Measurements from ENCODE around the gene PCSK7. TPM values are rescaled to one million over a fixed set of nuclear protein-coding genes. Genes with fewer than 3 reads are reported as not detected.

PCSK7 gene
- polyA plus RNA-seq, 1 donor (not counting 4 experiments of a cell fraction or from before 2014, with no cell fraction given), result 32.9 TPM

DNA sequence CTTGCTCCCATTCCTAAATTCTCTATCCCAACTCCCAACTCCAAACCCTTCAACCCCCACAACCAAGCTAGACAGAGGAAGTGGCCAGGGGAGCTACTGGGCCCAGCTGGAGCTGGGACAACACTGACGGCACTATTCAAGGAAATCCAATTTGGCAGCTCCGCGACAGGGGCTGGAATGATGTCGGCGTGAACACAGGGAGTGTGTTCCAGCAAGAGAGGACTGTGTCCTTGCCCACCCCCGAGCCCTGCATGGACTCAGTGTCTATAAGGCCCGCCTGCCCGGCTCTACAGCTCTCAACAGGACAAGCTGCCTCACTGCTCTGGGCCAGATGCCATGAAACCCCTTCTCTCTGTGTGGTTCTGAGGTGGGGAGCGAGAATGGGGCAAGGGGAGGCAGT, 11.3 kb downstream of the PCSK7 start:
- no peak overlapping the region for H3K27ac ChIP-seq (ENCODE audit: control insufficient read depth, insufficient read depth, low read length)
- no peak overlapping the region for H3K4me2 ChIP-seq (ENCODE audit: control insufficient read depth, extremely low read depth, insufficient read depth, low read depth, low read length)
- H4K20me1 ChIP-seq (ENCODE audit: control insufficient read depth, extremely low read depth, insufficient read depth, low read length), result no peaks in the 10 kb centered on the region
- no peaks in the 10 kb centered on the region for H3K79me2 ChIP-seq (ENCODE audit: control insufficient read depth, insufficient read depth, low read length)
- dilution Hi-C loops (cut with MboI; ENCODE audit: extremely low pct_ligation_motif_present, low sequenced_read_pairs), result no loop called here
- no peak overlapping the region for H3K4me3 ChIP-seq (ENCODE audit: control insufficient read depth in 2 of 3, extremely low read depth in 1 of 3, insufficient read depth in 2 of 3, low read depth in 1 of 3, low read length in 3 of 3)
- H3K4me1 ChIP-seq (ENCODE audit: control insufficient read depth, extremely low read depth, insufficient read depth, low read length), result no peaks in the 10 kb centered on the region
- no peak for DNase-seq (ENCODE audit: low read depth, low spot score)
- peaks cover 2% of the 10 kb centered on the region for H3K9me1 ChIP-seq (ENCODE audit: control insufficient read depth, extremely low read depth, insufficient read depth, low read length)
- TF ChIP-seq, protein P1, sequence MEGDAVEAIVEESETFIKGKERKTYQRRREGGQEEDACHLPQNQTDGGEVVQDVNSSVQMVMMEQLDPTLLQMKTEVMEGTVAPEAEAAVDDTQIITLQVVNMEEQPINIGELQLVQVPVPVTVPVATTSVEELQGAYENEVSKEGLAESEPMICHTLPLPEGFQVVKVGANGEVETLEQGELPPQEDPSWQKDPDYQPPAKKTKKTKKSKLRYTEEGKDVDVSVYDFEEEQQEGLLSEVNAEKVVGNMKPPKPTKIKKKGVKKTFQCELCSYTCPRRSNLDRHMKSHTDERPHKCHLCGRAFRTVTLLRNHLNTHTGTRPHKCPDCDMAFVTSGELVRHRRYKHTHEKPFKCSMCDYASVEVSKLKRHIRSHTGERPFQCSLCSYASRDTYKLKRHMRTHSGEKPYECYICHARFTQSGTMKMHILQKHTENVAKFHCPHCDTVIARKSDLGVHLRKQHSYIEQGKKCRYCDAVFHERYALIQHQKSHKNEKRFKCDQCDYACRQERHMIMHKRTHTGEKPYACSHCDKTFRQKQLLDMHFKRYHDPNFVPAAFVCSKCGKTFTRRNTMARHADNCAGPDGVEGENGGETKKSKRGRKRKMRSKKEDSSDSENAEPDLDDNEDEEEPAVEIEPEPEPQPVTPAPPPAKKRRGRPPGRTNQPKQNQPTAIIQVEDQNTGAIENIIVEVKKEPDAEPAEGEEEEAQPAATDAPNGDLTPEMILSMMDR (optimal IDR thresholded peaks at IDR 0.05 in 1 of 3, IDR thresholded peaks at IDR 0.05 in 1 of 3, conservative IDR thresholded peaks at IDR 0.05 in 1 of 3; ENCODE audit: extremely low read depth in 1 of 3, insufficient read depth in 2 of 3, low read length in 3 of 3), result no peak
- TF ChIP-seq EZH2 (IDR thresholded peaks at IDR 0.05; ENCODE audit: low read length), result no peak
- no peak for FAIRE-seq
- H3K27me3 ChIP-seq (ENCODE audit: control insufficient read depth, extremely low read depth, insufficient read depth, low read length), result no peaks in the 10 kb centered on the region
- H3K36me3 ChIP-seq (ENCODE audit: control insufficient read depth in 2 of 2, extremely low read depth in 1 of 2, insufficient read depth in 2 of 2, low read length in 2 of 2), result peaks cover 39 to 60% of the 10 kb centered on the region in 2 experiments
- no peaks in the 10 kb centered on the region for H3K9me3 ChIP-seq (ENCODE audit: control insufficient read depth, low read depth, low read length)
- no peak overlapping the region for H2AFZ ChIP-seq (ENCODE audit: control insufficient read depth, low read length)
- no peak overlapping the region for H3K9ac ChIP-seq (ENCODE audit: control insufficient read depth, extremely low read depth, insufficient read depth, low read length)

DNA sequence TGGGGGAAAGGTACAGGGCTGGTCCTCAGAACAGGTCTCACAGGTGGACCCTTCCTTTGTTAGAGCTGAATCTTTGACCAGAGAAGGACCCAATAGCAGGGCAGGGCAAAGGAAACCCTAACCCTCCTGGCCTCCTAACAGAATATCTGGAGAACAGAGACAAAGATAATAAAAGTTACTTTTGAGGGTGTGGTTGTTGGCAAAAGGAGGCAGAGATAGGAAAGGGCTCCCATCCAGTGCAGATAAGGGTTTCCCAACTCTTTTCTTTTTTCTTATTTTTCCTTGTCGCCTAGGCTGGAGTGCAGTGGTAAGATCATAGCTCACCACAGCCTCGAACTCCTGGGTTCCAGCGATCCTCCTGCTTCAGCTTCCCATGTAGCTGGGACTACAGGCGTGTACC, 11.9 kb downstream of the PCSK7 start:
- H4K20me1 ChIP-seq (ENCODE audit: control insufficient read depth, extremely low read depth, insufficient read depth, low read length), result no peaks in the 10 kb centered on the region
- no peak overlapping the region for H3K27ac ChIP-seq (ENCODE audit: control insufficient read depth, insufficient read depth, low read length)
- H3K79me2 ChIP-seq (ENCODE audit: control insufficient read depth, insufficient read depth, low read length), result no peaks in the 10 kb centered on the region
- no peak for FAIRE-seq
- TF ChIP-seq EZH2 (IDR thresholded peaks at IDR 0.05; ENCODE audit: low read length), result no peak
- TF ChIP-seq, protein P1 (optimal IDR thresholded peaks at IDR 0.05 in 1 of 3, IDR thresholded peaks at IDR 0.05 in 1 of 3, conservative IDR thresholded peaks at IDR 0.05 in 1 of 3; ENCODE audit: extremely low read depth in 1 of 3, insufficient read depth in 2 of 3, low read length in 3 of 3), result no peak
- no peaks in the 10 kb centered on the region for H3K4me1 ChIP-seq (ENCODE audit: control insufficient read depth, extremely low read depth, insufficient read depth, low read length)
- H3K9me3 ChIP-seq (ENCODE audit: control insufficient read depth, low read depth, low read length), result no peaks in the 10 kb centered on the region
- H3K4me2 ChIP-seq (ENCODE audit: control insufficient read depth, extremely low read depth, insufficient read depth, low read depth, low read length), result no peak overlapping the region
- no peak overlapping the region for H3K9ac ChIP-seq (ENCODE audit: control insufficient read depth, extremely low read depth, insufficient read depth, low read length)
- DNase-seq (ENCODE audit: low read depth, low spot score), result no peak
- H3K27me3 ChIP-seq (ENCODE audit: control insufficient read depth, extremely low read depth, insufficient read depth, low read length), result no peaks in the 10 kb centered on the region
- H2AFZ ChIP-seq (ENCODE audit: control insufficient read depth, low read length), result no peak overlapping the region
- dilution Hi-C loops (cut with MboI; ENCODE audit: extremely low pct_ligation_motif_present, low sequenced_read_pairs), result no loop called here
- peaks cover 2% of the 10 kb centered on the region for H3K9me1 ChIP-seq (ENCODE audit: control insufficient read depth, extremely low read depth, insufficient read depth, low read length)
- no peak overlapping the region for H3K4me3 ChIP-seq (ENCODE audit: control insufficient read depth in 2 of 3, extremely low read depth in 1 of 3, insufficient read depth in 2 of 3, low read depth in 1 of 3, low read length in 3 of 3)
- H3K36me3 ChIP-seq (ENCODE audit: control insufficient read depth in 2 of 2, extremely low read depth in 1 of 2, insufficient read depth in 2 of 2, low read length in 2 of 2), result peaks cover 35 to 57% of the 10 kb centered on the region in 2 experiments

Data from keratinocyte (primary cell).